HL-60/S4 (cell line): ENCODE data around the gene LMF2.

ENCODE experiments used
- in situ Hi-C: fragments of 300-500 bp; cut with MboI; formaldehyde crosslinking; loops from 2 replicates; pipeline ENCODE4 v1.14.3; 2022; ENCODE audit warnings: low sequenced_read_pairs

LMF2 gene

DNA sequence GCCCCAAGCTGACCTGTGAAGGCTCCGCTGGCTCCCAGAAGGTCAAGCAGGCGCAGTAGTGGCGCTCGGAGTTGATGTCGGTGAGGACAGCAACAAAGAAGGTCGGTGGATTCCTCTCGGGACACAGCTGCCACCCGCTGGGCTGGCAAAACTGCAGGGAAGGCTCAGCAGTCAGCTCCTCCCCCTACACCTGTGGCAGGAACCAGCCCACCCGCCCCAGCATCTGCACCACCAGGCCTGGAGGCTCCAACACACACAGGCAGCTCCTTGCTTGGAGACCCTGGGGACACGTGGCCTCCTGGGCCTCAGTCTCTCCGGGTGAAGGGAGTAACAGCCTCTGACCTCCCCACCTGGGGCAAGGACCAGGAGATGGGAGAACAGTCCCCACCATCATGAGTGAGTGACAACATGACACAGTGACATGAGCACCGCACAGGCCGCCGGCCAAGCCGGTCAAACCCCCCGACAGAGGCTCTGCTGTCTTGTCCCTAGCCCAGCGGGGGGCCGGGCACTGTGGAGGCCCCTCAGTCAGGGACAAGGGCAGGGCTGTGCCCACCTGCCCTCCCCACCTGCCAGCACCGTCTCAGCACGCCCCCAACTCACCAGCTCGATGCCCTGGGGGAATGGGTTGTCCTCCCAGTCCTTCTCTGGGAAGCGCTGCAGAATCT, 39.6 kb downstream of the LMF2 start:
- in situ Hi-C loops, result no loop called here

DNA sequence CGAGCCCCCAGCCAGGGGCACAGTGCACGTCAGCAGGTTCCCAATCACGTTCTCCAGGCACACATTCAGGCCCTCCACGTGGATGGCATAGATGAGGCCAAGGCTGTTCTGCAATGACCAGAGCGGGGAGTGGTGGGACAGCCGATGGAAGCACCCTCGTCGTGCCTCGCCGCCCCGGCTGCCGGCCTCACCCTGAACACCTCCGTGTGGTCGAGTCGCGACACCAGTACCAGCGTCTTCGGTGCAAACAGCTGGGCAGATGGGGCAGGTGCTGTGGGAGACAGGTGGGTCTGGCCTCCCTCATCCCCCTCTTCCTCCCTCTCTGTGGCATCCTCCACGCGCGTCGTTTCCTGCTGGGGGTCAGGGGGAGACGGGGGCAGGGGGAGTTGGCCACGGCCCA, 40.2 kb downstream of the LMF2 start:
- in situ Hi-C loops, result no loop called here

DNA sequence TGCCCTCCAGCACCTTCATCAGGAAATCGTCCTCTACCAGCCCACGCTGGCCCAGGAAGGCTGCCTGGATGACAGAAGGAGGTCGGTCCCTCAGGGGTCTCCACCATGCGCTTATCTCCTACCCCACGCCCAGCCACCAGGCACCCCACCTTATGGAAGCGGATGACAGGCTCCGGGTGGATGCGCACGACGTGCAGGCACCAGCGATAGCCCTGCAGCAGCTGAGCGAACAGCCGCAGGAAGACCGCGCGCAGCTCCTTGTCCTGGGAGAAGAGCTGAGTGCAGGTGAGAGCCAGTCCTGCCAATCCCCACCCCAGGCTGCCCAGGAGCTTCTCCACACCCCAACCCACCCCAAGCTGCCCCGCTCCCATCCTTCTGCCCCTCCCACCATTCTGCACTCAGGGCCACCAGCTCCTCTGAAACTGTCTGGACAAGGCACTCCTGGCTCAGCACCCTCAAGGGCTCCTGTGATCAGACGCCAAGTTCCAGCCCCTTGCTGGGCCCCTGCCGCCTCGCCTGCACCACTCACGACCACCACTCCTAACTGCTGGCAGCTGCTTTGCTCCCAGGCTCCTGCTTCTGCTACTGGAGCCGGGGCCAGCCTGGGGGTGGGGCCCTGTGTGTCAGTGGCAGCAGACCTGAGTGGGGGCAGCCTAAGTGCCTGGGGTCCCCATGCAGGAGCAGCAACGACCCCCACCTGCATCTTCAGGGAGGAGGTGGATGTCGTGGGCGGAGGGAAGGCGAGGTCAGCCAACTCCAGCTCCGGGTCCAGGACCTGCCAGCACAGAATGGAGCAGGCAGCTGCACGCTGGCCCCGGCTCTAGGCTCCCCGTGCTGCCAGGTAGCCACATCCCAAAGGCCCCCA, 42.2 kb downstream of the LMF2 start:
- in situ Hi-C loops, result no loop called here

DNA sequence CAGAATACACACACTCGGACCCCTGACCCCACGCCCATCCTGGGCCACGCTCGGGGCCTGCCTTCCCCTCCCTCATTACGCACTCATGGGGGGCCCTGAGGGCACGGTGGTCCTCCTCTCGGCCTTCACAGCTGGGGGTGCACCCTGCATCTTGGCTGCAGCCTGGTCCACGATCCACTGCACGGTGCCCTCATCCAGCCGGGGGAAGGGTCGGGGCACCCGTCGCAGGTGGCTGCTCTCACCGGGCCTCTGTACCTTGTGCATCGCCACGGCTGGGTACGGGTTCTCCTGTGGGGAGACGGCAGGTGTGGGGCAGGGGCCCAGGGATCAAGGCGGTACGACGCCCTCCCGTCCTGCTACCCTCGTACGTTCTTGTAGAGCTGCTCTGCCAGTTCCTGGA, 43.1 kb downstream of the LMF2 start:
- in situ Hi-C loops, result no loop called here

DNA sequence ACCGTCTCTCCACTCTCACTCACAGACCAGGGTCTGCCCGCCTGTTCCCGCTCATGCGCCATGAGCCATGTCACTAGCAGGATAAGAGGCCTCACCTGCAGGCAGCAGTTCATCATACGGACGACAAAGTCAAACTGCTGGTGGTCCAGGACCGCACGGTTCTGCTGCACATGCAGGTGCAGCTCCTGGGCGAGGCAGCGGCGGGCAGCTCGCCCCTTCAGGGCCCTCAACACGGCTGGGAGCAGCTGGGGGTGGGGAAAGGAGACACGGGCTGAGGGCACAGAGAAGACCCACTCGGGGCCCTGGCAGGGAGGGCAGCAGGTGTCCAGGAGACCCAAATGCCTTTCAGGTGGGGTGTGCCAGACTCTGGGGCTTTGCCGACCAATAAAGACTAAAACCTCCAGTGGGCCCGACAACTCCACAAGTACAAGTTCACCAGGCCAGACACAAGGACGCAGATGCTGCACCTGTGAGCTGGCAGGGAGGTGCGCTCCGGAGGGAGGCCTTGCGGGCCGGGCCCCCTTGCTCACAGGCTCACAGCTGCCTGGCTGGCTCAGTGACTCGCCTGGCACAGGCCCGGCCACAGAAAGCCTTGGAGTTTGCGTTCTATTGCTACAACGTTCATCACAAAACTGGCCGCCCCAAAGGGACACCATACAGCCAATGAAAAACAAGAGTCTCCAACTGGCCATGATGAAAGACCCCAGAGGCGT, 44.2 kb downstream of the LMF2 start:
- in situ Hi-C loops, result no loop called here

DNA sequence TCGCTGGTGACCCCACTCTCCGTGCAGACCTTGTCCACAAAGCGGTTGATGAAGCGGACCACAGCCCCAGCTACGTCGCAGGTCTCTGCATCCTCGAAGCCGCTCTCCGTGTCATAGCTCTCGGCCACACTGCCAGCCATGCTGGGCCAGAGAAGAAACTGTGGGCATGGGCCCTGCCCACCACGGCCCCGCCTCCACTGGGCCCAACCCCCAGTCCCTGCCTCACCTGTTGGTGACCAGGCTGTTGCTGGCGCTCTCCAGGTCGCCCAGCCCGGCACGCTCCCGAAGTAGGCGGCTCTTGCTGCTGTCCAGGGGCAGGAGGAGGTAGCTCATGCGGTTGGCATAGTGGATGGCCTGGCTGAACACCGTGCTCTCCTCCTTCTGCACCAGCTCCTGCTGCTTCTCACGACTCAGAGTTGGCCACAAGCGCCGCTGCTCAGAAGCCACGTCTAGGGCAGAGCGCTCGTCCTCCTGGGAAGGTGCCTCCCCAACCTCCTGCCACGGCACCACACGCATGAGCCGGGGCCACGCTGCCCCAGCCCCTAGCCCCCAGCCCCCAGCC, 45.4 kb downstream of the LMF2 start:
- in situ Hi-C loops, result no loop called here

DNA sequence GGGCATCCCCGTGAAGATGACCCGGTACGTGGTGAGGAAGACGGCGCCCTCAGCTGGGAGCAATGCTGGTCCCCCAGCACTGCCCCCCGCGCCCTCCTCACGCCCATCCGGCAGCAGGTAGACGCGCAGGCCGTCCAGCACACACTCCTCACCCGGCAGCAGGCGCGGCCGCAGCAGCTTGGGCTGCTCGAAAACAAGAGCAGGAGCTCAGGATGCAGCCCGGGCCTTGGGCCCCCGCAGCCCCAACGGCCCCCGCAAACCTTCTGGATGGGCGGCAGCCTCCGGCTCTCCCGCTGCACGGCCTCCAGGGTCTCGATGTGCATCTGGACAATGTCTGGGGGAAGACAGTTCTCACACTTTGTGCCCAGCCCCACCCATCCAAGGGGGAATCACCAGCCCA, 46.0 kb downstream of the LMF2 start:
- in situ Hi-C loops, result no loop called here

DNA sequence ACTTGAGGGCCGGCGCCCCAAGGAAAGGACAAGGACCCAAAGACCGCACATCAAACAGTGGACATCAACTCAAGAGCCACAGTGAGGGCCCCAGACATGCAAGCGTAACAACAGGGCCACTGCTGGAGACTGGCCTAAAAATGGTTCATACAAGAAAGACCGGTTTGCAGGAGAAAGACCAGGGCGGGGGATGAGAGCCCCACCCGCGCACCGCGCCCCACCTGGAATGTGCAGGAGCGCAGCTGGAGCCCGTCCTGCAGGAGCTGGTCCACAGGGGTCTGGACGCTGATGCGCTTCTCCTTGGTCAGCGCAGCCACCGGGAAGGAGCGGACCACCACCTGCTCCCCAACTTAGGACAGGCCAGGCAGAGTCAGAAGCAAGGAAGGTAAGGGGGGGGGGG, 46.6 kb downstream of the LMF2 start:
- in situ Hi-C loops, result no loop called here

DNA sequence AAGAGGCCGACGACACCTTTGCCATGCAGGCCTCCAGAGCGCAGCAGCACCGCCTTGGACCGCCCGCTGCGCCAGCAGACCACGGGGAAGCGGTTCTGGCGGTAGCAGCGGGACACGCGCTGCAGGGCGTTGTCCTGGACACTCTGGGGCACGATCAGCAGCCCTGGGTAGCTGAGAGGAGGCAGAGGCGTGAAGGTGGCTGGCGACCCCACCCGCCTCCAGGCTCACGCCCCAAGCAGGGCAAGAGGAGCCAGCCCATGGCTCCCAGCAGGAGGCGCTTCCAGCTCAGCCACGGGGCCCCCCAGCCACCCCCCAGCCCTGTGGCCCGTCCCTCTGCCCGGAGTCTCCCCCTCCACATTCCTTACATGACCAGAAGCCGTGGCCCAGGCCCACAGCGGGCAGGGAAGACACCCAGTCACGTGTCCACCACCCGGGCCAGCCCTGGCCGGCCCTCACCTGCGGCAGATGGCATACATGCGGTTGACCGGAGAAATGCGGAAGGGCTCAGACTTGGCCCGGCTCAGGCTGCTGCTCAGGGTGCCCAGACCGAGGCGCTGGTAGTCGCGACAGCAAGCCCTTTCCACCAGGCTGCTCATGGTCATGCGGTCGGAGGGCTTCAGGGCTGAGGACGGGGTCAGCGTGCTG, 47.9 kb downstream of the LMF2 start:
- in situ Hi-C loops, result no loop called here

DNA sequence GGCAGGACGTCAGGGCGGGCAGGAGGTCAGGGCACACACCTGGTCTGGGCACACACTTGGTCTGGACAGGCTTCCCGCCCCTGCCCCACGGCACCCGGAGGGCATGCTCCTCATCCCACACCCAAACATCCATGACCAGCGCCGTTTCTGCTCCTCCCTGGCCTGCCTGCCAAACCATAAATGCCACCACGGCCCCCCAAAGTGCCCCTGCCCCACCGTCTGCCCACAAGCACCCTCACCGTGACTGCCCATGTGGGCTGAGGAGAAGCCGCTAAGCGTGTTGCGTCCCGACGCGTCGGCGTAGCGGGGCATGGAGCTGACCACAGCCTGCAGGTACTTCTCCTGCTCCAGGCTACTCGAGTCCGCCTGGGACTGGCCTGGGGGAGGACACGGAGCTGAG, 48.5 kb downstream of the LMF2 start:
- in situ Hi-C loops, result no loop called here

DNA sequence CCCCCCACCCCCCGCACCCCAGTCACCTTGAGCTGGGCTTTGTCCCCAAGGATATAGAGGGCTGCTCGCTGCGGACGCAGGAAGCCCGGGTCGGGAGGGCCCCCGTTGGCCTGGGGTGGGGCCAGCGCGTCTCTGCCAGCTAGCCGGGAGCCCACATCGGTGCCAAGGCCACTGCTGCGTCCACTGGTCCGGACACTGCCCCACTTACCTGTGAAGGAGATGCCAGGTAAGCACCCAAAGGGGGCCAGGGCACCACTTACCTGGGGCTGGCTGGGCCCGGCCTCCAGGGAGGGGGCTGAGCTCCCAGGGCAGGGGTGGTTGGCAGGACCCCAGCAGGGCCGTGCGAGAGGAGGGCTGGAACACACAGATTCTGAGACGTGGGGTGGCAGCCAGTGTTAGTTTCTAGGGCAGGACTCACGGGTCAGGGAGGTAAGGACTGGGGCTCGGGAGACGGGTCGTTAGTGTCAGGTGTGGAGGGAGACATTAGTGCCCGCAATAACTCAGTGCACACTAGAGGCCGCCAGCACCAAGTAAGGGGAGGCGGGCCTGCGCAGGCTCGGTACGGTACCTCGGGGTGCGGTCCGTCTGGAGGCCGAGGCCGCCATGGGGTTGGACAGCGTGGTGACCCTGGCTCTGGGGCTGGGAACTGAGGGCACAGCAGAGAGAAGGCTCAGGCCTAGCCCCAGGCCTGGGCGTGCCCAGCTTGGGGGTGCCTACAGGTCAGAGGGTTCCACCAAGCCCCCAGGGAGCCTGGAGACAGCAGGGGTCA, 50.9 kb downstream of the LMF2 start:
- in situ Hi-C loops, result no loop called here

DNA sequence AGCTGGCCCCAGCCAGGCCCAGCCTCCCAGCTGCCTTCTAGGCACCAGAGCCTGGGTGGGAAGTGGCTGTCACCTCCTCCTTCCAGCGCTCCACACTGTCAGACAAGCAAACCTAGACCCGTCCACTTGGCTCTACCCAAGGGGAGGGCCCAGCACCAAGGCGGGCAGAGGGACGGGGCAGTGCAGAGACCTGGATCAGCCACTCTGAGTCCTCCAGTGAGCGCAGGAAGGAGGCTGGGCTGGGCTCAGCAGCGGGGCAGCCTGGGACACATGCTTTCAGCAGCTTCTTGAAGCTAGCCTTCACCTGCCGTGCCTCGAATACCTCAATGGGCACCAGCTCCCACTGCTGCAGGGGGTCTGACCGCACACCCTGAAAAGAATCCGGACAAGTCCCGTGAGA, 51.5 kb downstream of the LMF2 start:
- in situ Hi-C loops, result no loop called here

DNA sequence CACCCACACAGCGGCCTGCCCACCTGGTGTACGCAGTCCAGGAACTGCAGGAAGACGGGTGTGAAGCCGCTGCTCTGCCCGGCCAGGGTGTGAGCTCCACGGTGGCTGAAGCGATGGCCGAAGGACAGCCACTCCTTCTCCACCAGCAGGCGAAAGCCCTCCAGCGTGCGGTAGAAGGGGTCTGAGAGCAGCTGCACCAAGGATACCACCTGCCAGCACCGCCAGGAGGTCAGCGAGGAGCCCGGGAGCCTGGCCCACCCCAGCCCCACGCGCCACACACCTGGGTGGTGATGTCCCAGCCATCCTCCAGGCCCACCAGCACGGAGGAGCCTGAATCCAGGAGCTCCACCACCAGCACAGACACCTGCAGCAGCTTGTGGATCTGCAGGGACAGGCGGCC, 52.3 kb downstream of the LMF2 start:
- in situ Hi-C loops, result no loop called here

DNA sequence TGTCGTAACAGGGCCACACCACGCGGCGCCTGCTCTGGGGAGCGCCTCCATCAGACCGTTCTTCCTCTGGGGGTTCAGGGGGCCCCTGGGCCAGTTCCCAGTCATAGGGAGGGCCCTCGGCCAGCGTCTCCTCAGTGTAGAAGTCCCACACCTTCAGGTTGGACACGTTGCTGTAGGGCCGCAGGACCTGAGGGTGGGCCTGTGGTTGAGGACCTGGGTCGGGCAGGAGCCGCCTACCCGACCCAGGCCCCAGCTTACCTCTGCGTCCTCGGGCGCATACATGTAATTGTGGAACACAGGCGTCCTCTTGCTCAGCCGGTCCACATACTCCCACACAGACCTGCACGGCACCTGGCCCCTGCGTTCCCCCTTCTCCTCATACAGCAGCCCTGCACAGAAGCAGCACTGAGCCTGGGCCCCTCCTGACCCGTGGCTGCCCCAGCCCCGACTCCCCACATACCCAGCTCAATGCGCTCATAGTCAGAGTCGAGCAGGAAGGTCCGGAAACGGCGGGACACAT, 52.9 kb downstream of the LMF2 start:
- in situ Hi-C loops, result no loop called here
